Measurements from ENCODE around the gene EVA1B. TPM values are rescaled to one million over a fixed set of nuclear protein-coding genes. Genes with fewer than 3 reads are reported as not detected.

Gene EVA1B
- polyA plus RNA-seq, 1 donor (not counting 4 experiments of a cell fraction or from before 2014, with no cell fraction given) = 2.4 TPM

DNA sequence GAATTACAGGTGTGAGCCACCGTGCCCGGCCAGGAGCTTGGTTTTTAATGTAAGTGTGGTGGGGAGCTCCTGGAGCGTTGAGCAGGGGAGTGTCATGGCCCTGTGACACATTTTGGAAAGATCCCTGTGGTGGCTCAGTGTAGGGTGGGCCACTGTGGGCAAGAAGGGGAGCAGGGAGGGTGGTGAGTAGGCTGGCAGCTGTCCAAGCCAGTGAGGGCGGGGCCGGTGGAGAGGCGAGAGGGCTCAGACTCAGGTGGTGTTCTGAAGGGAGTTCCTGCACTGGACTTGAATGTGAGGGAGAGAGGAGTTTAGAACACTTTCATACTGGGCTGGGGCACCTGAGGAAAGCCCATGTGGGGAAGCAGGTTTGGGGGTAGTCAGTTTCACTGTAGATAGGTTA is 3.1 kb upstream of the EVA1B start:
- H3K4me1 ChIP-seq (ENCODE audit: control insufficient read depth, extremely low read depth, insufficient read depth, low read length) = peaks cover 16% of the 10 kb centered on the region
- no peaks in the 10 kb centered on the region for H4K20me1 ChIP-seq (ENCODE audit: control insufficient read depth, extremely low read depth, insufficient read depth, low read length)
- dilution Hi-C loops (cut with MboI; ENCODE audit: extremely low pct_ligation_motif_present, low sequenced_read_pairs) = no loop called here
- DNase-seq (ENCODE audit: low read depth, low spot score) (no peak), FAIRE-seq (no peak)
- peaks cover 1 to 2% of the 10 kb centered on the region in 2 experiments for H3K36me3 ChIP-seq (ENCODE audit: control insufficient read depth in 2 of 2, extremely low read depth in 1 of 2, insufficient read depth in 2 of 2, low read length in 2 of 2)
- no peaks in the 10 kb centered on the region for H3K79me2 ChIP-seq (ENCODE audit: control insufficient read depth, insufficient read depth, low read length)
- no peak overlapping the region for H3K4me3 ChIP-seq (ENCODE audit: control insufficient read depth in 2 of 3, extremely low read depth in 1 of 3, insufficient read depth in 2 of 3, low read depth in 1 of 3, low read length in 3 of 3)
- H3K27ac ChIP-seq (ENCODE audit: control insufficient read depth, insufficient read depth, low read length) = no peak overlapping the region
- H3K9me3 ChIP-seq (ENCODE audit: control insufficient read depth, low read depth, low read length) = no peaks in the 10 kb centered on the region
- H3K27me3 ChIP-seq (ENCODE audit: control insufficient read depth, extremely low read depth, insufficient read depth, low read length) = no peaks in the 10 kb centered on the region
- H2AFZ ChIP-seq (ENCODE audit: control insufficient read depth, low read length) = no peak overlapping the region
- no peak overlapping the region for H3K4me2 ChIP-seq (ENCODE audit: control insufficient read depth, extremely low read depth, insufficient read depth, low read depth, low read length)
- H3K9me1 ChIP-seq (ENCODE audit: control insufficient read depth, extremely low read depth, insufficient read depth, low read length) = no peaks in the 10 kb centered on the region
- TF ChIP-seq, protein P1, sequence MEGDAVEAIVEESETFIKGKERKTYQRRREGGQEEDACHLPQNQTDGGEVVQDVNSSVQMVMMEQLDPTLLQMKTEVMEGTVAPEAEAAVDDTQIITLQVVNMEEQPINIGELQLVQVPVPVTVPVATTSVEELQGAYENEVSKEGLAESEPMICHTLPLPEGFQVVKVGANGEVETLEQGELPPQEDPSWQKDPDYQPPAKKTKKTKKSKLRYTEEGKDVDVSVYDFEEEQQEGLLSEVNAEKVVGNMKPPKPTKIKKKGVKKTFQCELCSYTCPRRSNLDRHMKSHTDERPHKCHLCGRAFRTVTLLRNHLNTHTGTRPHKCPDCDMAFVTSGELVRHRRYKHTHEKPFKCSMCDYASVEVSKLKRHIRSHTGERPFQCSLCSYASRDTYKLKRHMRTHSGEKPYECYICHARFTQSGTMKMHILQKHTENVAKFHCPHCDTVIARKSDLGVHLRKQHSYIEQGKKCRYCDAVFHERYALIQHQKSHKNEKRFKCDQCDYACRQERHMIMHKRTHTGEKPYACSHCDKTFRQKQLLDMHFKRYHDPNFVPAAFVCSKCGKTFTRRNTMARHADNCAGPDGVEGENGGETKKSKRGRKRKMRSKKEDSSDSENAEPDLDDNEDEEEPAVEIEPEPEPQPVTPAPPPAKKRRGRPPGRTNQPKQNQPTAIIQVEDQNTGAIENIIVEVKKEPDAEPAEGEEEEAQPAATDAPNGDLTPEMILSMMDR (optimal IDR thresholded peaks at IDR 0.05 in 1 of 3, IDR thresholded peaks at IDR 0.05 in 1 of 3, conservative IDR thresholded peaks at IDR 0.05 in 1 of 3; ENCODE audit: extremely low read depth in 1 of 3, insufficient read depth in 2 of 3, low read length in 3 of 3) = no peak
- TF ChIP-seq EZH2 (IDR thresholded peaks at IDR 0.05; ENCODE audit: low read length) = no peak
- H3K9ac ChIP-seq (ENCODE audit: control insufficient read depth, extremely low read depth, insufficient read depth, low read length) = no peak overlapping the region

DNA sequence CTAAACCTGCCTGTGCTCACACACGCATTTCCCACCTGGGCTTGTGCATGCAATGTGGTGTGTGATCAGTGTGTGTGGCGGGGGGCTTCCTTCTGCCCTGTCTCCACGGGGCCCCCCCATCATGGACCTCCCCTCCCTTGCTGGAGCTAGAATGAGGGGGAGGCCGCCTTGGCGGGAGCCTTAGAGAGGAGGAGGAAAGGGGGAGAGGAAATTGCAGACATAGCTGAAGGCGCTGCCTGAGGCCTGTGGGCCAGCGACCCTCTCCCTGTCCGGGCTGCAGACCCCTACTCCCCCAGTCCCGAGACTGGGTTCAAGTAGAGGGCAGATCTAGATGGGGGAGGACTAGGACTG is 883 bp upstream of the EVA1B start:
- TF ChIP-seq, protein P1 (optimal IDR thresholded peaks at IDR 0.05 in 1 of 3, IDR thresholded peaks at IDR 0.05 in 1 of 3, conservative IDR thresholded peaks at IDR 0.05 in 1 of 3; ENCODE audit: extremely low read depth in 1 of 3, insufficient read depth in 2 of 3, low read length in 3 of 3) = no peak
- TF ChIP-seq EZH2 (IDR thresholded peaks at IDR 0.05; ENCODE audit: low read length) = no peak
- H3K4me1 ChIP-seq (ENCODE audit: control insufficient read depth, extremely low read depth, insufficient read depth, low read length) = peaks cover 16% of the 10 kb centered on the region
- H3K4me2 ChIP-seq (ENCODE audit: control insufficient read depth, extremely low read depth, insufficient read depth, low read depth, low read length) = no peak overlapping the region
- no peaks in the 10 kb centered on the region for H3K27me3 ChIP-seq (ENCODE audit: control insufficient read depth, extremely low read depth, insufficient read depth, low read length)
- dilution Hi-C loops (cut with MboI; ENCODE audit: extremely low pct_ligation_motif_present, low sequenced_read_pairs) = no loop called here
- FAIRE-seq = no peak
- H3K9ac ChIP-seq (ENCODE audit: control insufficient read depth, extremely low read depth, insufficient read depth, low read length) = no peak overlapping the region
- peaks cover 1 to 4% of the 10 kb centered on the region in 2 experiments for H3K36me3 ChIP-seq (ENCODE audit: control insufficient read depth in 2 of 2, extremely low read depth in 1 of 2, insufficient read depth in 2 of 2, low read length in 2 of 2)
- no peak overlapping the region for H2AFZ ChIP-seq (ENCODE audit: control insufficient read depth, low read length)
- H4K20me1 ChIP-seq (ENCODE audit: control insufficient read depth, extremely low read depth, insufficient read depth, low read length) = no peaks in the 10 kb centered on the region
- DNase-seq (ENCODE audit: low read depth, low spot score) = no peak
- H3K9me1 ChIP-seq (ENCODE audit: control insufficient read depth, extremely low read depth, insufficient read depth, low read length) = no peaks in the 10 kb centered on the region
- no peaks in the 10 kb centered on the region for H3K9me3 ChIP-seq (ENCODE audit: control insufficient read depth, low read depth, low read length)
- H3K4me3 ChIP-seq (ENCODE audit: control insufficient read depth in 2 of 3, extremely low read depth in 1 of 3, insufficient read depth in 2 of 3, low read depth in 1 of 3, low read length in 3 of 3) = no peak overlapping the region
- H3K27ac ChIP-seq (ENCODE audit: control insufficient read depth, insufficient read depth, low read length) = no peak overlapping the region
- no peaks in the 10 kb centered on the region for H3K79me2 ChIP-seq (ENCODE audit: control insufficient read depth, insufficient read depth, low read length)
